GM19193 (cell line): ENCODE data around the gene SEC22B.

Source experiments
- POLR2A ChIP-seq: IDR thresholded peaks from 4 replicates; pipeline ENCODE4 v1.6.1; 2011; ENCODE audit not compliant: insufficient read depth, insufficient read length; ENCODE audit errors: extremely low read depth

The SEC22B gene

GRCh38 chr1:120176092-120176855 is at the start of gene SEC22B:
TSS of gene SEC22B (minus strand) at chr1:120176520. CDS start at chr1:120176381, 139 bp downstream.
- TF ChIP-seq POLR2A = peak; percentile 92

GRCh38 chr1:120178799-120179756 is 2.8 kb upstream of the SEC22B start:
- no peak for TF ChIP-seq POLR2A

- no peak for TF ChIP-seq POLR2A
Observed at GRCh38 chr1:120133228-120133927, 42.9 kb downstream of the SEC22B start.
